GM18858 (cell line): ENCODE results near the gene RETN.

Source experiments
- ATAC-seq: cut with Tn5 transposase; IDR thresholded peaks from one replicate; pipeline ENCODE4 v1.9.1; 2021; ENCODE audit not compliant: unreplicated experiment

The RETN gene

GRCh38 chr19:7681340-7682174 lies 12.7 kb downstream of the RETN start:
- ATAC-seq: no peak

- no peak for ATAC-seq
These were observed 13.5 kb downstream of the RETN start for GRCh38 chr19:7682175-7682855.

GRCh38 chr19:7685546-7686445 lies 16.9 kb downstream of the RETN start:
- no peak for ATAC-seq

DNA sequence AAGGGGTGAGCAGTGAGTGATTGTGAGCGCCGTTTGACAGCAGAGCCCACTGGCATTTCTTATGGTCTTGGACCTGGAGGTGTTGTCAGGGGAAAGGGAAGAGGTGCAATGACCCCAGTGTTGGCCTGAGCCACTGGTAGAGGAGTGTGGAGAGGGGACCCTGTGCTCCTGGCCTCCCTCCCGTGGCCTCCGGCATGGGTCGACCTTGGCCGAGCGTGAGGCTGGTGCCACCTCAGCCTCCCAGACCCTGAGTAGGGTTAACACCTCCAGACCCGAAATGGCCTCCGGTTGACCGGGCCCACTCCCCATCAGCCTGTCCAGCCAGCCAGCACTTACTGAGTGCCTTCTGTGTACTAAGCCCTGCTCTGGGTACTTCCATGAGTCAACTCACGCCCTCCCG lies 18.3 kb downstream of the RETN start:
- no peak for ATAC-seq

- no peak for ATAC-seq
These were observed 20.3 kb downstream of the RETN start for GRCh38 chr19:7689165-7689564.

- no peak for ATAC-seq
These were observed 22.0 kb downstream of the RETN start for GRCh38 chr19:7690779-7691258.

- no peak for ATAC-seq
These were observed 22.6 kb downstream of the RETN start for GRCh38 chr19:7691497-7691896.

DNA sequence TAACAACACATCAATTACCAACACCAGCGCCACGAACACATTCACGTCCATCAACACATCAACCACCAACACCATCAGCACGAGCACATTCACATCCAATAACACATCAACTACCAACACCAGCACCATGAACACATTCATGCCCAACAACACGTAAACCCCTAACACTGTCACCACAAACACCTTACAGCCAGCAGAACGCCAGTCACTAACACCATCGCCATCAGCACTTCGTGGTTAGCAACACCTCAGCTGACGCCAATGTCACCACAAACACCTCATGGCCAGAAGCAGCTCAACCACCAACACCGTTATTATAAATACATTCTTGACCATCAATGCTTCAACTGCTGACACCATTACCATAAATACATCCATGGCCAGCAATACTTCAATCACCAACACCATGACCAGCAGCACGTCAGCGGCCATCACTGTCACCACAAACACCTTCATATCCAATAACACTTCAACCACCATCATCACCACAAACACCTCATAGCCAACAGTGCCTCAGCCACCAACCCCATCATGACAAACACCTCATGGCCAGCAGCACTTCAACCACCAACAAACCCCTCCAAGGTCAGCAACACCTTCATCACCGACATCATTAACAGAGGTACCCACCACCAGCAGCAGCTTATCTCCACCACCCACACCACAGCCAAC lies 23.7 kb downstream of the RETN start:
- no peak for ATAC-seq

DNA sequence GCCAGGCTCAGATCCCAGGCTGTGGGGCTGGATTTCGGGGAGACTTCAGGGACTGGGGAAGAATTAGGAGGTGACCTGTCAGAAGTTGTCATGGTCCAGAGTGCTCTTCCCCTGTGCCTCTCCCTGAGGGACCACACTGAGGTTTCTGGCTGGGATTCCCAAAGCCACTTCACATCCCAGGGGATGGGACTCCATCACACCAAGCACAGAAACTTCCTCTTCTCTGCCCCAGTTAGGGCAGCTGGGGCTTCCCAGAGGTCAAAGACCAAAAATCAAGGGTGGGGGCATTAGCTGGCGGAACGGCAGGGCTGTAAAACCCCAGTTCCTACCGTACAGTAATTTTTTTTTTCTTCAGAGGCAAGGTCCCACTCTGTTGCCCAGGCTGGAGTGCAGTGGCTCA lies 25.6 kb downstream of the RETN start:
- no peak for ATAC-seq

GRCh38 chr19:7697721-7698287 lies 29.0 kb downstream of the RETN start:
- no peak for ATAC-seq

DNA sequence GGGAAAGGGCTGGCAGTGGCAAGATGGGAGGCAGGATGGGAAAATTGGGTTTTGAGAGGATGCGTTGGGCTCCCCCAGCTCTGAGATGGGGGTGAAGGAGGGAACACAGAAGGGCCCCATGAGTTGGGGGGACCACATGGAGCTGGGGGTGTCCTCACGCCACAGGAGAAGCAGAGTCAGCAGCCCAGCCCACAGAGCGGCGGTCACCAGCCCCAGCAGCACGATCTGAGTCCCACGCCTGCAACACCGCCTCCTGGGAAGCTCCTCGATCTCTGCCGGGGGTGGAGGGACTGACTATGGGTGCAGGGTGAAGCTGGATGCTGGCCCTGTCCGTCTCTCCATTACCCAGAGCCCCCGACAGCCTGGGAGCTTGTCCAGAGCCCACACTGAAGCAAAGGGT lies 29.7 kb downstream of the RETN start:
- ATAC-seq: no peak

DNA sequence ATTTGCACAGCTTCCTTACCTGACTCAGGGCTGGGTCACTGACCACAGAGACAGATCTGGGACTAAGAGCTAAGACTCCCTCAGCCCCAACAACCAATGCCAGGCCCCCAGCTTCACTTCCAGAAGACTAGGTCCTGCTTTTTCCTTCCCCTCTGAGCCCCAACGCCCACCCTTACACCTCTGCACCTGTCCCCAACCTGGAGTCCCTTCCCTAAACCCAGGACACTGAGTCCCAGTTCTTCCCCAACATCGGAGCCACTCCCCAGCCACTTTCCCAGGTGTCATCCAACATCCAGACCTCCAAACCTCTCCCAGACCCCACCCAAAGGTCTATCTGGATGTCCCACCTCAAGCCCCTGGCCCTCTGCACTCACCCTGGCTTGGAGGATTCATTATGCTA lies 30.2 kb downstream of the RETN start:
- ATAC-seq: no peak

DNA sequence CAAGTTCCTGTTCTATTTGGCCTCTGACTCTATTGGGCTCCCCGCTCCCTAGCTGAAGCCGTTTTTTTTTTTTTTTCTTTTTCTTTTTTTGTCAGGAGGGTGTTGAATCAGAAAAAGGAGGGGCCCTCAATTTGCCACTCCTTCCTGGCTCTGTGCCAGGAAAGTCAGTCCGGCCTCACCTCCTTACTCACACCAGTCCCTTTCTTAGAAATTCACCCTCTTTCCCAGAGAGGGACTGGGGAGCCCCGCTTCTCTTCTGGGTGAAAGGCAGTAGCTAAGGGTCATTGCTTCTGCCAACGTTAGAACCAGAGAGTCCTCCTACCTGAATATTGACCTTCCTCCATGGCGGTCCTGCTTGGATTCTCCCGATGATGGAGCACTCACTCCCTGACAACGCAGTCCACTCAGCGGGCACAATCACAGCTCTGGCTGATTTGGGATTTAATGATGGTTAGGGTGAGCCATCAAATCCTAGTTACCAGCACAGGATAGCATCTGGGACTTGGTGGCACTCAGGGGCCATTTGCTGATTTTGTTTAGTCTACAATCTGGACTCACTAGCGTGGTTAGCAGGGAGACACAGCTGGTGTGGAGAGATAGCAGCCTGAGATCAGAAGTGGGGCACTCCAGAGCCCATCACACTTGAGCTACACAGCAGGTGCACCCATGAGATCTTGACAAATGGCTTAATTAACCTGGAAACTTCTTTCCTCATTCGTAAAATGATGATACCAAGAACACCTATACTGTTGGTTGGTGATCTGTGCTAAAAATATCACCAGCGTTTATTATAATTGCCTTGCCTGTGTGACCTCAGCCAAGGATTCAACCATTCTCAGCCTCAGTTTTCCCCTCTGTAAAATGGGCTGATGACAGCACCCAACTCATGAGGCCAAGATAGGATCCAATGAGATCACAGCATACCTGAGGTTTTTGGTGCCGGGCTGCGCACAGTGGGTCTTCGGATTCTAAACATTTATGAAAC lies 30.9 kb downstream of the RETN start:
- no peak for ATAC-seq

GRCh38 chr19:7701049-7701653 lies 32.3 kb downstream of the RETN start:
- ATAC-seq: no peak

GRCh38 chr19:7701654-7702457 lies 33.0 kb downstream of the RETN start, which contains the start of gene FCER2:
TSS of gene FCER2 (minus strand) at chr19:7702131. CDS start at chr19:7699760, 2,371 bp downstream.
- ATAC-seq: peak; percentile 41

DNA sequence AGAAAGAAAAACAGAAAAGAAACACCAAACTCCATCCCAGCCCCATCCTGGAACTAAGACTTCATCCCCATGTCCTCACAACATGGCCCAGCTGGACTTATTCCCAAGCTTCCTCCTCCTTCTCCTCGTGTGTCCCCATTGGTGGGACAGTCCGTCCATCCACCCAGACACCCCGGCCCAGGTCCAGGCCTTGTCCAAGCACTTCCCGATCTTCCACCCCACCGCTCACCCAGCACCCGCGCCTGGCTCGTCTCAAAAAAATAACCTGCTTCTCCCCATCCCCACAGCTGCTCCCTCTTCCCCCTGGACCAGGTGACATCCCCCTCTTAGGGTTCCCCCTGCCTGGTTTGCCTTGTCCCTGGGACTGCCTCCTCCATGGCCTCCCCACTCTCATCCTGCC lies 34.5 kb downstream of the RETN start:
- no peak for ATAC-seq

DNA sequence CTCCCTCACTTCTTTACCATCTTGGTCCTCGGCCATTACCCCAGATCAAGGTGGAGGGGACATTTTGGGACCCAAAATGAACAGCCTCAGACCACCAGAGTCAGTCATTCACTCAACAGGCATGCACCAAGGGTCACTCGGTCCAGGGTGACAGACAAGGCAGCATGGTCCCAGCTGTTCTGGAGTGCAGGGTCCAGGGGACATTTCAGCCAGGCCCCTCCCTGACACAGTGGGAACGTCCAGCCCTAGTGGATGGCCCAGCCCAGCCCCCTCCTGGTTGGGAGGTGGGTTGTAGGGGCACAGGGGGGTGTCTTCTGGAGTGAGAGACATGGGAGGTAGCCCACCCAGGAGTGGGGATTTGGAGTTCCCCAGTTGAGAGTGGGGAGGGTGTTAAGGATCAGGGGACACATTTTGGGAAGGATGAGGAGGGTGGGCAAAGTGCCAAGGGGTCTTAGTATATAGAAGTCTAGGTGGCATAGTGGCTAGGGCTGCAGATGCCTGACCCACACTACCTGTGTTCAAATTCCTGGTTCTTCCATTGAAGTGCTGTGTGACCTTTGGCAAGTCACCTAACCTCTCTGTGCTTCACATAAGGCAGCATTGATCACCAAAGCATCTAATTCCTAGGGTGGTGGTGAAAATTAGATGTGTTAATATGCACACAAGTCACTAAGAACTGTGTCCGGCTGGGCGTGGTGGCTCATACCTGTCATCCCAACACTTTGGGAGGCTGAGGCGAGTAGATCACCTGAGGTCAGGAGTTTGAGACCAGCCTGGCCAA lies 35.6 kb downstream of the RETN start:
- no peak for ATAC-seq
